ENCODE data around the gene ARID3A. TPM values are rescaled to one million over a fixed set of nuclear protein-coding genes. Genes with fewer than 3 reads are reported as not detected.

Gene ARID3A
- total and polyA plus RNA-seq, 7 experiments from 2014 or later: 0.57 to 33.1 (median 8.6) TPM

- POLR2A ChIA-PET: no interaction called here
Observed at GRCh38 chr19:1010586-1011510, 85.0 kb downstream of the ARID3A start.

GRCh38 chr19:1011831-1012333 is 86.0 kb downstream of the ARID3A start:
- peaks cover 0 to 67% (median 0%) of the 10 kb centered on the region in 3 experiments for H3K36me3 ChIP-seq (ENCODE audit: control insufficient read depth in 2 of 3, insufficient read depth in 3 of 3, low read length in 3 of 3)
- H3K27me3 ChIP-seq (ENCODE audit: control insufficient read depth in 2 of 2, insufficient read depth in 2 of 2, low read length in 2 of 2): no peaks in the 10 kb centered on the region
- Mint-ChIP-seq H3K27ac (no peak overlapping the region), H3K9me3 (peaks cover 0 to 2% (median 0%) of the 10 kb centered on the region in 11 donors), H3K27me3 (no peaks in the 10 kb centered on the region), H3K4me3 (no peak overlapping the region), H3K36me3 (peaks cover 0 to 4% (median 0%) of the 10 kb centered on the region in 5 donors), H3K4me1 (peaks cover 0 to 12% (median 6%) of the 10 kb centered on the region in 7 donors)
- ChIA-PET CTCF (no interaction called here), POLR2A (no interaction called here)
- DNase-seq: no peak
- H3K4me3 ChIP-seq (ENCODE audit: low read length): no peak overlapping the region
- intact Hi-C loops (cut with micrococcal nuclease): no loop called here
- no peaks in the 10 kb centered on the region for H3K9me3 ChIP-seq (ENCODE audit: control insufficient read depth in 2 of 3, low read length in 3 of 3)
- no peak overlapping the region for H3K27ac ChIP-seq (ENCODE audit: low read depth, low read length)
- peaks cover 3 to 7% of the 10 kb centered on the region in 2 donors for H3K4me1 ChIP-seq (ENCODE audit: control insufficient read depth in 2 of 2, insufficient read depth in 2 of 2, low read length in 2 of 2)
- ATAC-seq: no peak

More at GRCh38 chr19:1010586-1011510, 85.0 kb downstream of the ARID3A start:
- Mint-ChIP-seq H3K27me3 (no peaks in the 10 kb centered on the region), H3K27ac (no peak overlapping the region), H3K36me3 (peaks cover 0 to 4% (median 0%) of the 10 kb centered on the region in 5 donors), H3K9me3 (peaks cover 0 to 2% (median 0%) of the 10 kb centered on the region in 11 donors), H3K4me1 (peaks cover 0 to 9% (median 0%) of the 10 kb centered on the region in 7 donors), H3K4me3 (no peak overlapping the region)
- CTCF ChIA-PET: no interaction called here
- Histone ChIP-seq H3K4me3 (ENCODE audit: low read length) (no peak overlapping the region), H3K36me3 (ENCODE audit: control insufficient read depth in 2 of 3, insufficient read depth in 3 of 3, low read length in 3 of 3) (peaks cover 0 to 63% (median 0%) of the 10 kb centered on the region in 3 experiments), H3K9me3 (ENCODE audit: control insufficient read depth in 2 of 3, low read length in 3 of 3) (no peaks in the 10 kb centered on the region), H3K27me3 (ENCODE audit: control insufficient read depth in 2 of 2, insufficient read depth in 2 of 2, low read length in 2 of 2) (no peaks in the 10 kb centered on the region), H3K27ac (ENCODE audit: low read depth, low read length) (no peak overlapping the region), H3K4me1 (ENCODE audit: control insufficient read depth in 2 of 2, insufficient read depth in 2 of 2, low read length in 2 of 2) (peaks cover 0 to 3% of the 10 kb centered on the region in 2 donors)
- ATAC-seq (no peak), DNase-seq (no peak)
- intact Hi-C loops (cut with micrococcal nuclease): no loop called here

- H3K4me3 ChIP-seq (ENCODE audit: low read length): no peak overlapping the region
- H3K36me3 ChIP-seq (ENCODE audit: control insufficient read depth in 2 of 3, insufficient read depth in 3 of 3, low read length in 3 of 3): peaks cover 0 to 67% (median 0%) of the 10 kb centered on the region in 3 experiments
- no peaks in the 10 kb centered on the region for H3K9me3 ChIP-seq (ENCODE audit: control insufficient read depth in 2 of 3, low read length in 3 of 3)
- DNase-seq (no peak), ATAC-seq (no peak)
- Mint-ChIP-seq H3K4me3 (no peak overlapping the region), H3K27ac (no peak overlapping the region), H3K9me3 (no peaks in the 10 kb centered on the region), H3K36me3 (peaks cover 0 to 3% (median 0%) of the 10 kb centered on the region in 5 donors), H3K4me1 (peaks cover 0 to 16% (median 11%) of the 10 kb centered on the region in 7 donors), H3K27me3 (no peaks in the 10 kb centered on the region)
- no peaks in the 10 kb centered on the region for H3K27me3 ChIP-seq (ENCODE audit: control insufficient read depth in 2 of 2, insufficient read depth in 2 of 2, low read length in 2 of 2)
- ChIA-PET CTCF (interaction anchor here (0.7 kb wide), 1 partner anchor 11 kb away, joined by 3 read pairs; no protein-coding TSS in a partner anchor), POLR2A (interaction anchor here (0.9 to 1.7 kb wide), 3 partner anchors 9 to 202 kb away, joined by 3 to 4 read pairs (median 4); partner anchors contain the start of genes ARHGAP45 and RNU6-2)
- H3K4me1 ChIP-seq (ENCODE audit: control insufficient read depth in 2 of 2, insufficient read depth in 2 of 2, low read length in 2 of 2): peaks cover 7 to 12% of the 10 kb centered on the region in 2 donors
- intact Hi-C loops (cut with micrococcal nuclease): no loop called here
- no peak overlapping the region for H3K27ac ChIP-seq (ENCODE audit: low read depth, low read length)
Observed at GRCh38 chr19:1012334-1012733, 86.5 kb downstream of the ARID3A start.

- H3K4me3 ChIP-seq (ENCODE audit: low read length): no peak overlapping the region
- H3K4me1 Mint-ChIP-seq: peaks cover 5 to 25% (median 14%) of the 10 kb centered on the region in 7 donors
- H3K36me3 ChIP-seq (ENCODE audit: control insufficient read depth in 2 of 3, insufficient read depth in 3 of 3, low read length in 3 of 3): peaks cover 0 to 67% (median 0%) of the 10 kb centered on the region in 3 experiments
- no peak for ATAC-seq
- no peaks in the 10 kb centered on the region for H3K9me3 Mint-ChIP-seq
- peaks cover 0 to 3% (median 0%) of the 10 kb centered on the region in 5 donors for H3K36me3 Mint-ChIP-seq
- H3K27me3 Mint-ChIP-seq: no peaks in the 10 kb centered on the region
- POLR2A ChIA-PET: interaction anchor here (0.9 to 1.7 kb wide), 3 partner anchors 8 to 201 kb away, joined by 3 to 4 read pairs (median 4); partner anchors contain the start of genes ARHGAP45 and RNU6-2
- no peak overlapping the region for H3K27ac ChIP-seq (ENCODE audit: low read depth, low read length)
- DNase-seq: no peak
- CTCF ChIA-PET: interaction anchor here (1.3 kb wide), 1 partner anchor 150 kb away, joined by 3 read pairs; no protein-coding TSS in a partner anchor
- no peak overlapping the region for H3K4me3 Mint-ChIP-seq
- H3K27me3 ChIP-seq (ENCODE audit: control insufficient read depth in 2 of 2, insufficient read depth in 2 of 2, low read length in 2 of 2): no peaks in the 10 kb centered on the region
- no peaks in the 10 kb centered on the region for H3K9me3 ChIP-seq (ENCODE audit: control insufficient read depth in 2 of 3, low read length in 3 of 3)
- H3K27ac Mint-ChIP-seq: no peak overlapping the region
- H3K4me1 ChIP-seq (ENCODE audit: control insufficient read depth in 2 of 2, insufficient read depth in 2 of 2, low read length in 2 of 2): peaks cover 16 to 21% of the 10 kb centered on the region in 2 donors
- intact Hi-C loops (cut with micrococcal nuclease): no loop called here
Observed at GRCh38 chr19:1013218-1013617, 87.4 kb downstream of the ARID3A start.

DNA sequence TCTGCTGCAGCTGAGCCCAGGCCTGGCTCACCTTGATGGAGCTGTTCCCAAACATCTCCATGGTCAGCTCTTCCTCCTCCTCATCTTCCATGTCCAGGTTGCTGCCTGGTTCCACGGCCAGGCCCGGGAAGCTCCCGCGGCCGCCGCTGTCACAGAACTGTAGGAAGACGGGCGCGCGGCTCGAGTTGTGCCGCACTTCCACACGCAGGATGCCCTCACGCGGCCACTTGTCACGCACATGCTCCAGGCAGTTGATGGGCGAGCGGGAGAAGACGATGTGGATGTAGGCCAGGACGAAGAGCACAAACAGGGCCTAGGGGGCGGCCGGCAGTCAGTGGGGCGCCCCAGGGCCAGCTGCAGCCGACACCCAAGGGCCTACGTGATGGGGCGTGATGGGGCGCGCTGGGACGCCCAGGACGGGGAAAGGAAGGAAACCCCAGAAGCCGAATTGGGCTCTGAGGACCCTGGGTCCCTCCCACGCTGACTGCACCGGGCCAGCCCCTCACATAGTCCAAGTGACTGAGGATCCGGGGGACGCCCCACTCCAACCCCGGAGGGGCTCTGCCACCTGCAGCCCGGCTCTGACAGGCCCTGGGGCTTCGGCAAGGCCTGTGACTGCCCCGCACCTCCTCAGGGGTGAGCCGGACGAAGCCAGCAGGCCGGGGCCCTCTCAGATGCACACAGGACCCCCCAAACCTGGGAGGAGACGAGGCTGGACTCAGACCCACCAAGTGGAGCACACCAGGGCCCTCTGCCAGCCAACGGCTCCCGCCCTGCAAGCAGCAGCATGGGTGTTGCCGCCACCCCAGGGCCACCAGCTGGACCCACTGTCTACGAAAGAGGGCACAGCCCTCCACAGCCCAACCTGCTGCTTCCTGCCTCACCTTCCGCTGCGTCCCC is 88.6 kb downstream of the ARID3A start:
- Mint-ChIP-seq H3K36me3 (peaks cover 0 to 3% (median 0%) of the 10 kb centered on the region in 5 donors), H3K27me3 (no peaks in the 10 kb centered on the region), H3K4me1 (peaks cover 9 to 37% (median 18%) of the 10 kb centered on the region in 7 donors), H3K27ac (peak overlapping the region in 1 of 9 donors; percentile 70), H3K9me3 (no peaks in the 10 kb centered on the region), H3K4me3 (no peak overlapping the region)
- Histone ChIP-seq H3K27ac (ENCODE audit: low read depth, low read length) (no peak overlapping the region), H3K9me3 (ENCODE audit: control insufficient read depth in 2 of 3, low read length in 3 of 3) (no peaks in the 10 kb centered on the region), H3K36me3 (ENCODE audit: control insufficient read depth in 2 of 3, insufficient read depth in 3 of 3, low read length in 3 of 3) (peaks cover 0 to 64% (median 0%) of the 10 kb centered on the region in 3 experiments), H3K27me3 (ENCODE audit: control insufficient read depth in 2 of 2, insufficient read depth in 2 of 2, low read length in 2 of 2) (no peaks in the 10 kb centered on the region), H3K4me1 (ENCODE audit: control insufficient read depth in 2 of 2, insufficient read depth in 2 of 2, low read length in 2 of 2) (peaks cover 26 to 33% of the 10 kb centered on the region in 2 donors), H3K4me3 (ENCODE audit: low read length) (no peak overlapping the region)
- DNase-seq (no peak), ATAC-seq (no peak)
- CTCF ChIA-PET: interaction anchor here (1.3 kb wide), 1 partner anchor 151 kb away, joined by 3 read pairs; no protein-coding TSS in a partner anchor
- POLR2A ChIA-PET: interaction anchor here (1.4 to 1.7 kb wide), 3 partner anchors 9 to 255 kb away, joined by 3 to 6 read pairs (median 4); partner anchors contain the start of genes ARHGAP45 and CIRBP
- intact Hi-C loops (cut with micrococcal nuclease): no loop called here
